ENCODE measurements around the gene MYL2. TPM values are rescaled to one million over a fixed set of nuclear protein-coding genes. Genes with fewer than 3 reads are reported as not detected.

The MYL2 gene
- total and polyA plus RNA-seq, 7 donors = 4.2 to 22.8 (median 19.0) TPM; not detected in 4

DNA sequence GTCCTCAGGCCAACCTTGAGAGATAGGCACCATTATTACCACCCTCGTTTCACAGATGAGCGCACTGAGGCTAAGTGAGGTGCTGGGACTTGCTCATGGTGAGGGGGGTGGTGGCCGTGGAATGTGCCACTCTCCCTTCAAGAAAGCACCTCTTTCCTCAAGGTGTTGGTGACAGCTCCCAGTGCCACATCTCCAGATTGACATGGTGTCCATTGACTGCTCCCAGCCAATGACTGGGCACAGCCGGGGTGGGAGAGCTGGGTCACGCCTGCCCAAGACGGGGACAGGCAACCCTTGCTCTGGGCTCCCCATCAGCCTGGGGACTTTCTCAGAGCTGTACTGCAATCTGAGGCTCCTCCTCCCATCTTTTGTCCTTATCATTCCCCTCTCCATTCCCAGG is 21.0 kb upstream of the MYL2 start:
- Histone ChIP-seq H3K4me1 (peaks cover 0 to 5% (median 0%) of the 10 kb centered on the region in 4 donors), H3K4me3 (no peak overlapping the region), H3K27ac (no peak overlapping the region), H3K9me3 (peaks cover 4 to 9% (median 5%) of the 10 kb centered on the region in 4 donors), H3K36me3 (no peaks in the 10 kb centered on the region), H3K27me3 (peaks cover 0 to 17% (median 0%) of the 10 kb centered on the region in 3 donors)
- WGBS, 2 donors = 88 to 90% methylated on average over 6 of the region's 6 CpGs
- intact Hi-C loops (cut with DNase I) = no loop called here
- no peak for DNase-seq
- TF ChIP-seq POLR2A (IDR thresholded peaks at IDR 0.05) = no peak
- TF ChIP-seq, protein P1, sequence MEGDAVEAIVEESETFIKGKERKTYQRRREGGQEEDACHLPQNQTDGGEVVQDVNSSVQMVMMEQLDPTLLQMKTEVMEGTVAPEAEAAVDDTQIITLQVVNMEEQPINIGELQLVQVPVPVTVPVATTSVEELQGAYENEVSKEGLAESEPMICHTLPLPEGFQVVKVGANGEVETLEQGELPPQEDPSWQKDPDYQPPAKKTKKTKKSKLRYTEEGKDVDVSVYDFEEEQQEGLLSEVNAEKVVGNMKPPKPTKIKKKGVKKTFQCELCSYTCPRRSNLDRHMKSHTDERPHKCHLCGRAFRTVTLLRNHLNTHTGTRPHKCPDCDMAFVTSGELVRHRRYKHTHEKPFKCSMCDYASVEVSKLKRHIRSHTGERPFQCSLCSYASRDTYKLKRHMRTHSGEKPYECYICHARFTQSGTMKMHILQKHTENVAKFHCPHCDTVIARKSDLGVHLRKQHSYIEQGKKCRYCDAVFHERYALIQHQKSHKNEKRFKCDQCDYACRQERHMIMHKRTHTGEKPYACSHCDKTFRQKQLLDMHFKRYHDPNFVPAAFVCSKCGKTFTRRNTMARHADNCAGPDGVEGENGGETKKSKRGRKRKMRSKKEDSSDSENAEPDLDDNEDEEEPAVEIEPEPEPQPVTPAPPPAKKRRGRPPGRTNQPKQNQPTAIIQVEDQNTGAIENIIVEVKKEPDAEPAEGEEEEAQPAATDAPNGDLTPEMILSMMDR (IDR thresholded peaks at IDR 0.05) = no peak
- no peak for TF ChIP-seq EP300 (IDR thresholded peaks at IDR 0.05)
- TF ChIP-seq POLR2AphosphoS5 (IDR thresholded peaks at IDR 0.05) = no peak

DNA sequence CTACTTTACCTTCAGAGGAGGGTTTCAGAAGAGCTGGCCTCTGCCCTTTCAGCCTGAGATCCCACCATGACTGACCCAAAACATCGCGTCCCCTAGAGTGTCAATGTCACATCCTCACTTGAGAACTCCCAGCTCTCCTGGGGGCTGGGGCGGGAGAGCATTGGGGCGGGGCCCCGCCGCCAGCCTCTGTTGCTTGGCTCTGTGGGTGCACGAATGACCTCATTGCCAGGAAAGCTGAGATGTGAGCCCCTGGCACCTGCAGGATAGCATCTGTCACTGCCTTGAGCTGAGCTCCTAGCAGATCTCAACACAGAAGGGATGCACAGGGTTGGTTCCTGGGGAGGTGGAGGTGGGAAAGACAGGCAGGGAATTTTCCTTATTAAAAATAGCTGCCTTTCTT is 20.6 kb upstream of the MYL2 start:
- TF ChIP-seq, protein P1 (IDR thresholded peaks at IDR 0.05) = no peak
- TF ChIP-seq POLR2A (IDR thresholded peaks at IDR 0.05) = no peak
- no peak for TF ChIP-seq EP300 (IDR thresholded peaks at IDR 0.05)
- TF ChIP-seq POLR2AphosphoS5 (IDR thresholded peaks at IDR 0.05) = no peak
- Histone ChIP-seq H3K27ac (no peak overlapping the region), H3K9me3 (peaks cover 2 to 5% (median 4%) of the 10 kb centered on the region in 4 donors), H3K4me1 (peaks cover 0 to 5% (median 0%) of the 10 kb centered on the region in 4 donors), H3K27me3 (peaks cover 0 to 19% (median 0%) of the 10 kb centered on the region in 3 donors), H3K4me3 (no peak overlapping the region), H3K36me3 (no peaks in the 10 kb centered on the region)
- WGBS, 2 donors = 80 to 82% methylated on average over 7 of the region's 7 CpGs
- no peak for DNase-seq
- intact Hi-C loops (cut with DNase I) = no loop called here

DNA sequence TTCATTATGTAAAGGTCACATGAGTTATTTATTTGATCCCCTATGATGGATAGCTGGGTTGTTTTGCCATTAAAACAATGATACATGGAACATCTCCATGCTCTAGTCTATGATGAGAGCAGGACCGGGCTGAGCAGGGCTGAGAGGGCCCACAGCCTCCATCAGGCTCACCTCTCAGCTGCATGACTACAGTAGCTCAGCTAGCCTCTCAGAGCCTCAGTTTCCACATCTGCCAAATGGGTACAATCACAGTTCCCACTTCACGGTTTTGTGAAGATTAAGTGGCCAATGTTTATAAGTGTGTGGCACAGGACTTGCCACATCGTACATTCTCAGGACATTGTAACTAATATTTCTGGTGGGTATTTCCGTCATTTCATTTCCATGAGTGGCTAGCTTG is 19.9 kb upstream of the MYL2 start:
- Histone ChIP-seq H3K4me3 (no peak overlapping the region), H3K36me3 (no peaks in the 10 kb centered on the region), H3K4me1 (peaks cover 0 to 5% (median 0%) of the 10 kb centered on the region in 4 donors), H3K27me3 (peaks cover 0 to 20% (median 0%) of the 10 kb centered on the region in 3 donors), H3K27ac (no peak overlapping the region), H3K9me3 (no peaks in the 10 kb centered on the region)
- DNase-seq = no peak
- intact Hi-C loops (cut with DNase I) = no loop called here
- 91% methylated on average over 4 of the region's 4 CpGs for WGBS, 2 donors
- TF ChIP-seq EP300 (IDR thresholded peaks at IDR 0.05) (no peak), POLR2AphosphoS5 (IDR thresholded peaks at IDR 0.05) (no peak), POLR2A (IDR thresholded peaks at IDR 0.05) (no peak)
- TF ChIP-seq, protein P1 (IDR thresholded peaks at IDR 0.05) = no peak

DNA sequence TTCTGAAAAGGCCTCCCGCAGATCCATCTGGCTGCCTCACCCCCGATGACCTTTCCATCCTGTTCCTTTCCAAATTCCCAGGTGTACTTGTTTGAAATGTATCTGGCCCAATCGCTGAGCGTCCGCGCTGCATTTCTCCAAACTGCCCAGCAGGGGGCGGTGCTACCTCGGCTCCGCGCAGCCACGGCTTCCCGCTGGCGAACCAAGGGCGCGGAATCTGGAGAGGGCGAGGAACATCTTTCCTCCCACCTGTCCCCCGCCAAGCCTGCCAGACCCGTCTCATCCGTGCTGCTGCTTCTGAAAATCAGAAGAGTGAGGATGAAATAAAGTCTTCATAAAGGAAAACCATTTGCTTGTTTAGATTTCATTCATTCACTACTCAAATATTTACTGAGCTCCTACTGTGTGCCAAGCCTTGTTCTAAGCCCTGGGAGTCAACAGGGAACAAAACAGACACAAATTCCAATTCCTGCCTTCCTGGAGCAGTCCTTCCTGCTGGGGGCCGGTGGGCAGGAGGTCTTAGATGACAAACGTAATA is 16.8 kb upstream of the MYL2 start:
- no peak for DNase-seq
- intact Hi-C loops (cut with DNase I) = loop anchor here (2.0 to 5.0 kb wide), 3 partner anchors 238 to 376 kb away; no protein-coding TSS in a partner anchor
- WGBS, 2 donors = 3 to 5% methylated on average over 21 of the region's 21 CpGs

More for the DNA sequence above, 16.8 kb upstream of the MYL2 start:
- Histone ChIP-seq H3K36me3 (no peaks in the 10 kb centered on the region), H3K27ac (no peak overlapping the region), H3K9me3 (no peaks in the 10 kb centered on the region), H3K4me3 (no peak overlapping the region), H3K27me3 (peaks cover 0 to 23% (median 3%) of the 10 kb centered on the region in 3 donors), H3K4me1 (peaks cover 0 to 8% (median 3%) of the 10 kb centered on the region in 4 donors)
- TF ChIP-seq POLR2A (IDR thresholded peaks at IDR 0.05) (no peak), POLR2AphosphoS5 (IDR thresholded peaks at IDR 0.05) (no peak), EP300 (IDR thresholded peaks at IDR 0.05) (no peak)
- TF ChIP-seq, protein P1 (IDR thresholded peaks at IDR 0.05) = peak; percentile 54 to 94 (median 78)
